ENCODE results near the gene PIEZO1.

GRCh38 chr16:88771294-88771772 is 13.7 kb downstream of the PIEZO1 start:
- TF ChIP-seq CTCF (IDR thresholded peaks at IDR 0.05 in 2 of 3, conservative IDR thresholded peaks at IDR 0.05 in 1 of 3; ENCODE audit: borderline replicate concordance in 1 of 3, insufficient read depth in 1 of 3, low read depth in 2 of 3, low read length in 2 of 3), result no peak
- no peak for TF ChIP-seq SIN3A (IDR thresholded peaks at IDR 0.05; ENCODE audit: low read depth)
- no peak for TF ChIP-seq MAX (IDR thresholded peaks at IDR 0.05)
- no peak for TF ChIP-seq SP1 (IDR thresholded peaks at IDR 0.05; ENCODE audit: low read depth)
- no peak for TF ChIP-seq POLR2A (IDR thresholded peaks at IDR 0.05; ENCODE audit: borderline replicate concordance, extremely low read depth, insufficient read depth, insufficient read length)
- TF ChIP-seq EZH2phosphoT487 (IDR thresholded peaks at IDR 0.05; ENCODE audit: borderline replicate concordance), result no peak
- no peak for TF ChIP-seq POLR2AphosphoS5 (IDR thresholded peaks at IDR 0.05; ENCODE audit: low read depth, low read length)
- no peak for TF ChIP-seq EZH2 (IDR thresholded peaks at IDR 0.05)
- no peak for TF ChIP-seq CEBPB (IDR thresholded peaks at IDR 0.05; ENCODE audit: low read depth)
- TF ChIP-seq TCF7L2 (IDR thresholded peaks at IDR 0.05; ENCODE audit: borderline replicate concordance, extremely low read depth, insufficient read depth, insufficient read length), result no peak
- TF ChIP-seq ELF1 (IDR thresholded peaks at IDR 0.05; ENCODE audit: borderline replicate concordance, low read depth), result no peak
- no peak for TF ChIP-seq CBX3 (IDR thresholded peaks at IDR 0.05; ENCODE audit: low read depth)
- TF ChIP-seq, protein P1, sequence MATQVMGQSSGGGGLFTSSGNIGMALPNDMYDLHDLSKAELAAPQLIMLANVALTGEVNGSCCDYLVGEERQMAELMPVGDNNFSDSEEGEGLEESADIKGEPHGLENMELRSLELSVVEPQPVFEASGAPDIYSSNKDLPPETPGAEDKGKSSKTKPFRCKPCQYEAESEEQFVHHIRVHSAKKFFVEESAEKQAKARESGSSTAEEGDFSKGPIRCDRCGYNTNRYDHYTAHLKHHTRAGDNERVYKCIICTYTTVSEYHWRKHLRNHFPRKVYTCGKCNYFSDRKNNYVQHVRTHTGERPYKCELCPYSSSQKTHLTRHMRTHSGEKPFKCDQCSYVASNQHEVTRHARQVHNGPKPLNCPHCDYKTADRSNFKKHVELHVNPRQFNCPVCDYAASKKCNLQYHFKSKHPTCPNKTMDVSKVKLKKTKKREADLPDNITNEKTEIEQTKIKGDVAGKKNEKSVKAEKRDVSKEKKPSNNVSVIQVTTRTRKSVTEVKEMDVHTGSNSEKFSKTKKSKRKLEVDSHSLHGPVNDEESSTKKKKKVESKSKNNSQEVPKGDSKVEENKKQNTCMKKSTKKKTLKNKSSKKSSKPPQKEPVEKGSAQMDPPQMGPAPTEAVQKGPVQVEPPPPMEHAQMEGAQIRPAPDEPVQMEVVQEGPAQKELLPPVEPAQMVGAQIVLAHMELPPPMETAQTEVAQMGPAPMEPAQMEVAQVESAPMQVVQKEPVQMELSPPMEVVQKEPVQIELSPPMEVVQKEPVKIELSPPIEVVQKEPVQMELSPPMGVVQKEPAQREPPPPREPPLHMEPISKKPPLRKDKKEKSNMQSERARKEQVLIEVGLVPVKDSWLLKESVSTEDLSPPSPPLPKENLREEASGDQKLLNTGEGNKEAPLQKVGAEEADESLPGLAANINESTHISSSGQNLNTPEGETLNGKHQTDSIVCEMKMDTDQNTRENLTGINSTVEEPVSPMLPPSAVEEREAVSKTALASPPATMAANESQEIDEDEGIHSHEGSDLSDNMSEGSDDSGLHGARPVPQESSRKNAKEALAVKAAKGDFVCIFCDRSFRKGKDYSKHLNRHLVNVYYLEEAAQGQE (IDR thresholded peaks at IDR 0.05; ENCODE audit: low read depth), result no peak

Measured in HCT116 (cell line).